Fibroblast of the aortic adventitia (primary cell): ENCODE data around the gene GATAD2A. TPM values are rescaled to one million over a fixed set of nuclear protein-coding genes. Genes with fewer than 3 reads are reported as not detected.
A peak's percentile ranks its signal among the peaks of the same experiment; 100 is the strongest.

Experiments used
- DNase-seq: peaks from one replicate; pipeline ENCODE4 v3.0.0-alpha.2; 2010; ENCODE audit warnings: low read depth
- H3K4me3 ChIP-seq: 2 replicates; pipeline ENCODE4 v1.5.1; 2011; ENCODE audit warnings: low read depth, mild to moderate bottlenecking, control low read depth, low read length, moderate library complexity
- total RNA-seq: library from RNA; depleted of rRNA; stranded (reverse); fragments of >200 nt; gene quantifications from 2 replicates; pipeline ENCODE4 v1.2.3, GENCODE V29; 2012; ENCODE audit warnings: low replicate concordance
- TF ChIP-seq, protein P1 (sequence below): IDR thresholded peaks from 2 replicates; pipeline ENCODE4 v1.5.1; 2011; ENCODE audit warnings: mild to moderate bottlenecking, low read length, control low read depth, inconsistent platforms; ENCODE audit not compliant: insufficient read depth

The GATAD2A gene
- total RNA-seq, 1 donor, result 46.4 TPM

DNA sequence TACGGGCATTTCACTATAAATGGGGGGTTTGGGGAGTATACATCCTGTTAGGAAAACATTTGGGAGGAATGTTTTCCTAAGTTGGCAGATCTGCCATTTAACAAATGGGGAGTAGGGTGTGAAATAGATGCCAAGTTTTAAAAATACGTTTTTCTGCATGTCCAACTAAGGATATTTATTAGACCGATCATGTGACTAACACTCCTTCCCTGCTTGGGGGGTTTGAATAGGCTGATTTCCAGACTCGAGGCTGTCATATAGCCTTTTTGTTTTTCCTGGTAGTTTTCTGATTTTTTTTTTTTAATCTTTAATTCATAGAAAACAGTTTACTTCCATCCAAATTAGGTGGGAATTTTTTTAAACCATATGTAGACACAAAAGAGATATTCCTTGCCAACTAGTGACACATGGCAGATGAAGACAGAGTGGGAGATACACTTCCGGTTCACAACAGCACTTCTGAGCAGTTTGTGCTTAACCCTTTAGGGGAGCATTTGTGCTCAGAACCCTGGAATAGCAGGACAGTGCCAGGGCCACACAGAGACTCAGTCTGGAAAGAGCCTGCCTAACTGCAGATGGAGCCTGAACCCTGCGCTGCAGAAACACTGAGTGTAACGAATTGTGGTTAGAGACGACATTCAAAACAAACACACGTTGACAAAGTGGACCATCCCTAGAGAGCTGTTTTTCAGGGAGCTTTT is 5.6 kb upstream of the GATAD2A start:
- TF ChIP-seq, protein P1, sequence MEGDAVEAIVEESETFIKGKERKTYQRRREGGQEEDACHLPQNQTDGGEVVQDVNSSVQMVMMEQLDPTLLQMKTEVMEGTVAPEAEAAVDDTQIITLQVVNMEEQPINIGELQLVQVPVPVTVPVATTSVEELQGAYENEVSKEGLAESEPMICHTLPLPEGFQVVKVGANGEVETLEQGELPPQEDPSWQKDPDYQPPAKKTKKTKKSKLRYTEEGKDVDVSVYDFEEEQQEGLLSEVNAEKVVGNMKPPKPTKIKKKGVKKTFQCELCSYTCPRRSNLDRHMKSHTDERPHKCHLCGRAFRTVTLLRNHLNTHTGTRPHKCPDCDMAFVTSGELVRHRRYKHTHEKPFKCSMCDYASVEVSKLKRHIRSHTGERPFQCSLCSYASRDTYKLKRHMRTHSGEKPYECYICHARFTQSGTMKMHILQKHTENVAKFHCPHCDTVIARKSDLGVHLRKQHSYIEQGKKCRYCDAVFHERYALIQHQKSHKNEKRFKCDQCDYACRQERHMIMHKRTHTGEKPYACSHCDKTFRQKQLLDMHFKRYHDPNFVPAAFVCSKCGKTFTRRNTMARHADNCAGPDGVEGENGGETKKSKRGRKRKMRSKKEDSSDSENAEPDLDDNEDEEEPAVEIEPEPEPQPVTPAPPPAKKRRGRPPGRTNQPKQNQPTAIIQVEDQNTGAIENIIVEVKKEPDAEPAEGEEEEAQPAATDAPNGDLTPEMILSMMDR, result no peak
- peak; percentile 53 for DNase-seq
- no peak overlapping the region for H3K4me3 ChIP-seq

DNA sequence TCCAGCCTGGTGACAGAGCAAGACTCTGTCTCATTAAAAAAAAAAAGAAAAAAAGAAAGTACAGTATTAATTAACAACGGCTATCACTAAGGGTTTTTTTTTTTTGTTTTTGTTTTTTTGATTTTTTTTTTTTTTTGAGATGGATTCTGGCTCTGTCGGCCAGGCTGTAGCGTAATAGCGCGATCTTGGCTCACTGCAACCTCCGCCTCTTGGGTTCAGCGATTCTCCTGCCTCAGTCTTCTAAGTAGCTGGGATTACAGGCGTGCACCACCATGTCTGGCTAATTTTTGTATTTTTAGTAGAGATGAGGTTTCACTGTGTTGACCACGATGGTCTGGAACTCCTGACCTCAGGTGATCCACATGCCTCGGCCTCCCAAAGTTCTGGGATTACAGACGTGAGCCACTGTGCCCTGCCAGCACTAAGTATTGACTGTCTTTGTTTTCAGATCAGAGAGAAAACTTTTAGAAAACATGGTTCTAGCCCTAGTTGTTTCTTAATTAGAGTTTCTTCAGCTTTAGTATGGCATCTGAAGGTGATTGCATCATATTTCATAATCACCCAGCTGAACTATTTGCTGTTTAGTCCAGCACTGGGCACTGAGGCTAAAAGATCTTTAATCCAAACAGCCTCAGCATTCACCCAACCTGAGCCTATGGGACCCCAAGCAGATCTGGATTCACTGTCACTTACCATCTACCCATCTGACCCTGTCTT is 2.7 kb upstream of the GATAD2A start:
- DNase-seq, result peak; percentile 63

DNA sequence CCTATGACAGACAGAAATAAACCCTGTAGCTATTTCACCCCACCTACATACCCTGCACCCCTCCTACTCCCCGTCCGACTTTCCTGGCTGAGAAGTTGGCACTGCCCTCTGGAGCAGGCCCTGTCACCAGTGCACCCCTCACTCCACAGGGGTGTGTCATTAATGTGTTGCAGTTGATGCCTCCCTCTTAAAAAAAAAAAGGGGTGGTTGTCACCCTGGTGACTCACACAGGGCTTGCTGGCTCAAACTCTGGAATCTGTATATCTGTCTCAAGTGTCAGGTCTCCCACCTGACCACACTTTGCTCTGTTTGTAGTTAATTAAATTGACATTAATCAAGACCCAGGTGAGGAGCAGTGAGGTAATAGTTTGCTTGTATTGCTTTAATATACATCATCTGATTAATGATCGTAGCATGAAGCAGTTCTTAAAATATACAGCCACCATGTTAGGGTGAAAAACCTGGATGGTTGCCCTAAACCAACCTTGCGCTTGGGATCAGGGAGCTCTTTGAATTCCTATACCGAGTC is 2.0 kb upstream of the GATAD2A start:
- peak; percentile 40 for DNase-seq
- H3K4me3 ChIP-seq, result no peak overlapping the region
- TF ChIP-seq, protein P1, result no peak

More for the DNA sequence above, 2.7 kb upstream of the GATAD2A start:
- H3K4me3 ChIP-seq, result no peak overlapping the region
- TF ChIP-seq, protein P1, result no peak

DNA sequence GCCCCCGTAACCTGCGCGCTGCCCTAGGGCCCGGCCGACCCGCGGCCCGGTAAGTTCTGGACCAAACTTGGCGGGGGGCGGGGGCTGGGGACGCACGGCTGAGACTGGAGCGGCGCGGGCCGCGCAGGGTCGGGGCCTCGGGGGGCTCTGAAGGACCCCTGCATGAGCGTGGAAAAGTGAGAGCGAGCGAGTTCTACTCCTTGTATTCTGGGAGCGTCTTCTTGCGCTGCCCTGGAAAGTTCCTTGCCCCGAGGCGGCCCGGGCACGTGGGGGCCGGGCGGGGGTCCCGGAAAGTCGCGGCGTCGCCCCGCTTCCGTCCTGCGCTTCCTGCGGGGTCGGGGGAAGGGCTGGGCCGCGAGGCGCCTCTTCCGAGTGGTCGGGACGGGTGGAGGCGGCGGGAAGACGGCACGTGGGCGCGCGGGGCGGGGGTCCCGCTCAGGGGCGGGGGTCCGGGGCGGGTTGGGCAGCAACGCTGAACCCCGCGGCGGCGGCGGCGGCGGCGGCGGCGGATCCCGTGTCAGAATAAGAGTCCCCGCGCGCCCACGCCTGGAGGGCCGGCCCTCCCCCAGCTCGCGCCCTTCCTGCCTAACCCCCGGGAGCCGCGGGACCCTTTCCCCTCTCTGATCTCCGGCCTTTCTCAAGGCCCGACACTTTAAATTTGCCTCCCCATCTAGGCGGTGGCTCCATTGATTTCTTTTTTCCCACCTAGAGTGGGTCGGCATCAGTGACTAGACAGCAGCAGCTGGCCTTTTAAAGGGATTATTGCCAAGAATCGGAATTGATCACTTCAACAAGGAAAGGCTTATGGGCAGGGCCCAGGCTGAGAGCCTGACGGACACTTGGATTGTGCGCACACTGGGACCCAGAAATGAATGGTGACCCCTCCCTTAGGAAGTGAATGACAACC is 749 bp downstream of the GATAD2A start:
- DNase-seq, result peak; percentile 71
- TF ChIP-seq, protein P1, result no peak
- peak overlapping the region; percentile 79 for H3K4me3 ChIP-seq

DNA sequence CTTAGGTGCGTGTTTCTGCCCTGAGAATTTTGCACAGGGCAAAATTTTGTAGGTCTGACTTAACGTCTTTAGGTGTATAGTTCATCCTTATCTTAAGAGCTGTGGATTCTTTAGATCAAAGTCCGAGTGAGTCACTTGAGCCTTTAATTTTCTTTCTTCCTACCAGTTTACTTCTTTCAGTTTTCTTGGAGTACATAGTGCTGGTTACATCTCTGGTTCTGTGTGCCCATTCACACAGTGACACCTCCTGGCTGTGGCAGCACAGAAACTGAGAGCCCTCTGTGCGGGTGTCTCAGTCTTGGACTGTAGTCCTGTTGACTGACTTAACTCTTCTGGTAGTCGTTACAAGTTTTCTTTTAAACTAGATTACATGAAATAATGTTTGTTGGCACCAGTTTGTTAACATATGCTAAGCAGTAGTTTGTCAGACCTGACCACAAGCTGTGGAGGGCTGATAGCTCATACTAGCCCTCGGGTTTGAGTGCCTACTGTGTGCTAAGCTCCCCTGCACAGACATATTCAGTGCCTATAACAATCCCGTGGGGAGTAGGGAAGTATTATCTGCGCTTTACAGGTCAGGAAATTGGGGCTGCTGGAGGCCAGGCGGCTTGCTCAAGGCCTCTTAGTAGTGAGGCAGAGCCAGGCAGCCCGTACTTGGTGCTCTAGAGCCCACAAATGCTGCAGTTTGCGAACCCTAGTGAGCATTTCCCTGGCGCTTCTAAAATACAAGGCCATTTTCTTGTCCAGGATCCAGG is 1.6 kb downstream of the GATAD2A start:
- H3K4me3 ChIP-seq, result peak overlapping the region; percentile 79
- peak; percentile 53 for DNase-seq
- TF ChIP-seq, protein P1, result peak; percentile 42

DNA sequence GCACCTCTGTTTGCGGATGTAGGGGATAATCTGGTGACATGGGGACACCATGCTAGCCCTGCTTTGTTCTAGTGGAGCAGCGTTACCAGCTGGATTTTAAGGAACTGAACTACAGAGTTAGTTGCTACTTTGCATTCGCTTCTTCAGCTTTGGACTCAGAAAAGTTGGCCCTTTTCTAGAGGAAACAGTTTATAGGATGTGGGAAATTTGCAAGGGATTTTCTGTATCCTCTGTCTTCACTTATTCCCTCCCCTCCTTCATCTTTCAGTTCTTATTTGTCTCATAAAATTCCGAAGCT is 2.1 kb downstream of the GATAD2A start:
- no peak for DNase-seq
- TF ChIP-seq, protein P1, result no peak
- peak overlapping the region; percentile 79 for H3K4me3 ChIP-seq
